ENCODE data around the gene APH1A. TPM values are rescaled to one million over a fixed set of nuclear protein-coding genes. Genes with fewer than 3 reads are reported as not detected.

APH1A gene
- total and polyA plus RNA-seq, 9 of the 15 experiments (the other 6 are each of a cell fraction or from before 2014, with no cell fraction given), result 5.6 to 123 (median 77.0) TPM

GRCh38 chr1:150235852-150236613, 32.8 kb downstream of the APH1A start, which contains the start of gene ANP32E (continued):
- TF ChIP-seq ZBTB5 (IDR thresholded peaks at IDR 0.05), result no peak
- peak; percentile 97 for TF ChIP-seq NEUROD1 (IDR thresholded peaks at IDR 0.05; ENCODE audit: borderline replicate concordance, low read depth, low read length, partially characterized antibody)
- 0 out of 2 replicates have a peak, but pooled peaks have one; percentile 25 for TF ChIP-seq SMAD4 (CRISPR knock-in tag; conservative IDR thresholded peaks at IDR 0.05)
- TF ChIP-seq THRA (IDR thresholded peaks at IDR 0.05), result no peak
- peak in 1 of 2 experiments; percentile 83; a peak in 3 of 4 replicates for TF ChIP-seq FOXK2 (conservative IDR thresholded peaks at IDR 0.05 in 1 of 2, IDR thresholded peaks at IDR 0.05 in 1 of 2; ENCODE audit: low read depth in 2 of 2)
- no peak for TF ChIP-seq ZNF79 (CRISPR knock-in tag; IDR thresholded peaks at IDR 0.05; ENCODE audit: low read depth)
- TF ChIP-seq MAFG (tag; conservative IDR thresholded peaks at IDR 0.05), result no peak
- TF ChIP-seq ILF3 (IDR thresholded peaks at IDR 0.05; ENCODE audit: borderline replicate concordance), result no peak
- TF ChIP-seq ZNF282 (CRISPR knock-in tag; IDR thresholded peaks at IDR 0.05), result no peak
- TF ChIP-seq POLR3A (IDR thresholded peaks at IDR 0.05; ENCODE audit: borderline replicate concordance, extremely low read depth, insufficient read depth, insufficient read length), result no peak
- TF ChIP-seq ZNF764 (CRISPR knock-in tag; IDR thresholded peaks at IDR 0.05; ENCODE audit: low read depth), result no peak
- peak; percentile 99 for TF ChIP-seq MLLT1 (IDR thresholded peaks at IDR 0.05)
- no peak for TF ChIP-seq HDGF (IDR thresholded peaks at IDR 0.05)
- no peak for TF ChIP-seq ZFPM2 (CRISPR knock-in tag; IDR thresholded peaks at IDR 0.05)
- TF ChIP-seq CUX1 (CRISPR knock-in tag; IDR thresholded peaks at IDR 0.05), result no peak
- TF ChIP-seq ARID2 (IDR thresholded peaks at IDR 0.05), result peak; percentile 60; the same call in 1 of the 2 replicates
- no peak for TF ChIP-seq PRMT5 (CRISPR knock-in tag; IDR thresholded peaks at IDR 0.05)

Data from K562 (cell line).